Mucosa of descending colon (tissue), 3 donors: ENCODE results near the gene PGAP1. TPM values are rescaled to one million over a fixed set of nuclear protein-coding genes. Genes with fewer than 3 reads are reported as not detected.
A peak's percentile ranks its signal among the peaks of the same experiment; 100 is the strongest.

ENCODE experiments used
- ATAC-seq: fragments of 200-7000 bp; cut with Tn5 transposase; one replicate; pipeline ENCODE4 v1.9.1; 2020; ENCODE audit warnings: mild to moderate bottlenecking, moderate library complexity
- DNase-seq, 3 donors: peaks; one replicate each; pipeline ENCODE4 v3.0.0-alpha.2; 2020
- H3K36me3 ChIP-seq: fragments of 200-600 bp; one replicate; pipeline ENCODE4 v1.8.0; 2021; ENCODE audit warnings: low read depth, mild to moderate bottlenecking
- H3K4me1 ChIP-seq: fragments of 200-600 bp; one replicate; pipeline ENCODE4 v1.8.0; 2021; ENCODE audit warnings: low read depth, mild to moderate bottlenecking
- H3K4me3 ChIP-seq: fragments of 200-600 bp; one replicate; pipeline ENCODE4 v1.8.0; 2021; ENCODE audit warnings: mild to moderate bottlenecking
- H3K9me3 ChIP-seq: fragments of 200-600 bp; one replicate; pipeline ENCODE4 v1.8.0; 2021; ENCODE audit warnings: mild to moderate bottlenecking
- CTCF ChIP-seq: fragments of 200-600 bp; IDR thresholded peaks from one replicate; pipeline ENCODE4 v1.8.0; 2022; ENCODE audit warnings: antibody characterized with exemption, mild to moderate bottlenecking
- intact Hi-C, 2 donors: fragments of 100-400 bp; cut with DNase I in 1 of 2; cut with micrococcal nuclease in 1 of 2; formaldehyde crosslinking; loops; one replicate each; pipeline versions ENCODE4 v1.11.0 to v1.11.1; 2022; cut with DNase I, micrococcal nuclease
- total RNA-seq, 3 donors: library from RNA; stranded (reverse); fragmentation: NEBNext Ultra II Directional in 2 of 3; extraction: Animal tissue kit (Norgen Biotek cat#: 25700) in 2 of 3; gene quantifications; one replicate each; pipeline versions ENCODE4 v1.2.1 to v1.2.4, GENCODE V29; 2021 to 2023
- donor health status: DM: no; HTN: no; CAD: no; lungs with moderate emphysema.
- donor health status: DM: no; HTN: no; CAD: no.
- donor health status: DM: no; HTN: yes; CAD: no.

Gene PGAP1
- total RNA-seq, 3 donors from 2014 or later, result 14.0 to 22.1 (median 15.5) TPM

DNA sequence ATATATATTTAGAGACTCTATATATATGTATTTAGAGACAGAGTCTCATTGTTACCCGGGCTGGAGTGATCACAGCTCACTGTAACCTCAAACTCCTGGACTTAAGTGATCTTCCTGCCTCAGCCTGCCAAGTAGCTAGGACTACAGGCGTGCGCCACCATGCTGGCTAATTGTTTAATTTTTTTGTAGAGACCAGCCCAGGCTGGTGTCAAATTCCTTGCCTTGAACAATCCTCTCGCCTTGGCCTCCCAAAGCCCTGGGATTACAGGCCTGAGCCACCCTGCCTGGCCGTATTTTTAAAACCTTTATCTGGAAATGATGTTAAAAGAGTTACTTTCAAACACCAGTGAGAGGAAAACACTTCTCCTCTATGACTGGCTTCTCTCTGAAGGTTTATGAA lies 30.9 kb upstream of the PGAP1 start:
- no peak overlapping the region for H3K4me3 ChIP-seq
- TF ChIP-seq CTCF, result no peak
- ATAC-seq, result no peak
- no peaks in the 10 kb centered on the region for H3K36me3 ChIP-seq
- DNase-seq, result no peak
- intact Hi-C loops, result no loop called here
- no peaks in the 10 kb centered on the region for H3K9me3 ChIP-seq
- no peaks in the 10 kb centered on the region for H3K4me1 ChIP-seq

DNA sequence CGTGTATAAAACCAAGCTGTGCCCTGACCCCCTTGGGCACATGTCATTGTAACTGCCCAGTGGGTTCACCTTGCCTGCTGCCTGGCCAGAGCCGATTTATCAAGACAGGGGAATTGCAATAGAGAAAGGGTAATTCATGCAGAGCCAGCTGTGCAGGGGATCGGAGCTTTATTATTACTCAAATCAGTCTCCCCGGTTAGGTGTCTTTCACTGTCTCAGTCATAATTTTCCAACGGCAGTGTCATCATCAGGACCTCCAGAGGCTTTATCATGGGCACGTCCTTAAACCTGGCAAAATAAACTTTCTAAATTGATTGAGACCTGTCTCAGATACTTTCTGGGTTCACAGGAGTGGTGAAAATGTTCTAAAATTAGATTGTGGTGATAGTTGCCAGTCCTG lies 29.6 kb upstream of the PGAP1 start:
- Histone ChIP-seq H3K9me3 (no peaks in the 10 kb centered on the region), H3K4me1 (no peaks in the 10 kb centered on the region), H3K36me3 (no peaks in the 10 kb centered on the region), H3K4me3 (no peak overlapping the region)
- TF ChIP-seq CTCF, result no peak
- intact Hi-C loops, result no loop called here
- no peak for ATAC-seq
- no peak for DNase-seq

DNA sequence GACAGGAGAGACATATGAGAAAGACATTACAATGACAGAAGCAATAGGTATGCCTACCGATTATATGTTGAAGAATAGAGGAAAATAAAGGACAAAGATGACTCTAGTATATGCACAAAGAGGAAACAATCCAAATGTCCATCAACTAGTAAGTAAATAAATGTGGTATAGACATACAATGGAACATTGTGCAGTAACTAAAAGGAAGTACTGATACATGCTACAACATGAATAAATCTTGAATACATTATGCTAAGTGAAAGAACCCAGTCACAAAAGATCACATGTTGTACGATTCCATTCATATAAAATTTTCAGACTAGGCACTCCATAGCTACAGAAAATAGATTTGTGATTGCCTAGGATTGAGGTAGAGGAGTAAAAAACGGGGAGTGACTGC lies 28.5 kb upstream of the PGAP1 start:
- Histone ChIP-seq H3K36me3 (no peaks in the 10 kb centered on the region), H3K4me1 (no peaks in the 10 kb centered on the region), H3K4me3 (no peak overlapping the region), H3K9me3 (no peaks in the 10 kb centered on the region)
- no peak for TF ChIP-seq CTCF
- no peak for ATAC-seq
- intact Hi-C loops, result no loop called here
- DNase-seq, result no peak

- Histone ChIP-seq H3K9me3 (no peaks in the 10 kb centered on the region), H3K36me3 (no peaks in the 10 kb centered on the region), H3K4me1 (no peaks in the 10 kb centered on the region), H3K4me3 (no peak overlapping the region)
- ATAC-seq (no peak), DNase-seq (no peak)
- intact Hi-C loops, result no loop called here
- no peak for TF ChIP-seq CTCF
Observed at GRCh38 chr2:196954001-196954400, 27.5 kb upstream of the PGAP1 start.

- no peak for TF ChIP-seq CTCF
- H3K9me3 ChIP-seq, result no peaks in the 10 kb centered on the region
- no peaks in the 10 kb centered on the region for H3K36me3 ChIP-seq
- DNase-seq (no peak), ATAC-seq (no peak)
- H3K4me3 ChIP-seq, result no peak overlapping the region
- no peaks in the 10 kb centered on the region for H3K4me1 ChIP-seq
- intact Hi-C loops, result no loop called here
Observed at GRCh38 chr2:196952936-196953335, 26.4 kb upstream of the PGAP1 start.

DNA sequence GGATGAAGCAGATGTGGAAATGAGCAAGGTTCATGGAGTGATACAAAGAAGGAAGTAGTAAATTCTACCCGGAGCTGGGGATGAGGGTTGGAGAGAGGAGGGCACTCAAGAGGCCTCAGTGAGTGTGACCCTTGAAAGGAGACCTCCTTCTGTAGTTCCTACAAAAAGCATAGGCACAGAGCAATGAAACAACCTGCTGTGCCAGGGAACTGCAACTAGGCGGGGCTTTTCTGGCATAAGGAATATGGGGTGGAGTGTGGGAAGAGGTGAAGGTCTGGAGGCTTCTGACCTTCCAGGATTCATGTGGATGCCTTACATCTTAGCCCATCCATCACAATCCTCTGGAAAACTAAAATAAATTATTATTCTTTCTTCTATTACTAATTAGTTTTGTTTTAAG lies 25.5 kb upstream of the PGAP1 start:
- Histone ChIP-seq H3K36me3 (no peaks in the 10 kb centered on the region), H3K4me3 (no peak overlapping the region), H3K9me3 (no peaks in the 10 kb centered on the region), H3K4me1 (no peaks in the 10 kb centered on the region)
- no peak for TF ChIP-seq CTCF
- DNase-seq (peak in 1 of 3 donors; percentile 16), ATAC-seq (peak; percentile 36)
- intact Hi-C loops, result no loop called here
